ENCODE measurements around the gene MACROD2.

Gene MACROD2

DNA sequence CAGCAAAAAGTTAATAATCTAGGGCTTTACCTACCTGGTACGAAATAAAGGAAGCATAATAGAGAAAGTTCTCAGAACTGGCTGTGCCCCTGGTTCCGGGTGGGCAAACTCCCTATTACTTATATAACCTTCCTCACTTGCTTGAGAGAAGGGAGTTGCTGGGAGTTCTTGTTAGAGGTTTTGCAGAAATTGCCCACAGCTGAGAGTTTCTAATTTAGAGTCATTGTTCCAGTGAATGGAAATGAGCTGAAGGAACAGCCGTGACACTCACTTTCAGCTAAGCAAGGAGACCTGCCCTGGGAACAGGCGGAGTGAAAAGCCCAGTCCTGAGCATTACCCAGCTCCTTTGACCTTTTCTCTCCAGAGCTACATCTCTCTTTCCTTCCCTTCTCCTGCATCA is 936.7 kb downstream of the MACROD2 start:
- no peak for DNase-seq

GRCh38 chr20:14935285-14935684 is 940.0 kb downstream of the MACROD2 start:
- DNase-seq: no peak

GRCh38 chr20:14937021-14937420 is 941.7 kb downstream of the MACROD2 start:
- no peak for DNase-seq

GRCh38 chr20:14937846-14938245 is 942.5 kb downstream of the MACROD2 start:
- DNase-seq: no peak

GRCh38 chr20:14947536-14947935 is 952.2 kb downstream of the MACROD2 start:
- no peak for DNase-seq

DNA sequence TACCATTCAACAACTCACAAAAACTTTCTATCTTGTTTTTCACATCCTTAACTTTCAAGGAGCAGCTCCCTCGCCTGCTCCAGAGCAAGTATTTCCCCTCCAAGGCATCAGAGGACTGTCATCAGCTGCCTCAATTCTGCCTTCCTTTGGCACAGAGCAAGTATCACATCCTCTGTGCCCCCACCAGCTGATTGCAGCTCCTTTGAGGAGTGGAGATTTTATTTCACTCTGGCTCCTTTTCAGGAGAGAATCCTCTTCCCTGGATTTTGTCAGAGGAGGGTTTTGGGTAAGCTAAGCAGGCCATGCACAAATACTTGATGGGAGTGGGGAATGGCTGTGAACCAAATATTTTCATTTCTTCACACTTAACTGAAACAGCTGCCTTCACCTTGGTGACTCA is 952.6 kb downstream of the MACROD2 start:
- no peak for DNase-seq

DNA sequence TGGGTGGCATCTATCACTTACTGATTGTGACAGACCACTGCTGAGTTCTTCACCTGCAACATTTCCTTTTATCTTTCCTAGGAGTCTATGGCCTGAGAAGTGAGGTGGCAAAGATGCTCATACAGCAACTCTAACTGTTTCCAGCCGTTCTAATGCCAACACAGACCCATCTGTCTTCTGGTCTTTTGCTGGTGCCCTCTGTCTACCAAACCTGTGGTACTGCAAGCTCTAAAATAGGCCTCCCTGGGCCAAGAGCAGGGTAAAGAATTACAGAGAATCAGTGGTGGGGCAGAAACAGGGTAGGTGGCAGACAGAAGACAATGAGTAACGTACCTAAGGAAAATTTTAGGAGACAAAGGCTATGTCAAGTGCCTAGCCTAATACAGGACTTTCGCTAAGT is 953.1 kb downstream of the MACROD2 start:
- peak; percentile 31 for DNase-seq

DNA sequence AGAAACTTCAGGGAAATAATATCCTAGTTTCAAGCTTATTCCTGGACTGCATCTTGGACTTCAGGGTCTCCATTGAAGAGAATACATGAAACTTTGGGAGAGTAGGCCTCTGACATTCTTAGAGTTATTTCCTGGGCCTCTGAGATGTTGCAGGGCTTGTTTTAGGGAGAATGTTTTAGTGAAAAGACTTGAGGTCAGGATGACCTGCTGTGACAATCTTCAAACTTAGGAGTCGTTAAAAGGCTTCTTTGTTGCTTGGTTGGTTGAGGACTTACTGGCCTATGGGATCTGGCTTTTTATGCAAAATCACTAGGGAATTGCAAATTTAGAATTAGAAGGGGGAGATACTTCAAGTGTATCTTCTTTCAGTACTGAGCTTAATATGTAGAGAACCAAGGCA is 955.3 kb downstream of the MACROD2 start:
- DNase-seq: no peak

DNA sequence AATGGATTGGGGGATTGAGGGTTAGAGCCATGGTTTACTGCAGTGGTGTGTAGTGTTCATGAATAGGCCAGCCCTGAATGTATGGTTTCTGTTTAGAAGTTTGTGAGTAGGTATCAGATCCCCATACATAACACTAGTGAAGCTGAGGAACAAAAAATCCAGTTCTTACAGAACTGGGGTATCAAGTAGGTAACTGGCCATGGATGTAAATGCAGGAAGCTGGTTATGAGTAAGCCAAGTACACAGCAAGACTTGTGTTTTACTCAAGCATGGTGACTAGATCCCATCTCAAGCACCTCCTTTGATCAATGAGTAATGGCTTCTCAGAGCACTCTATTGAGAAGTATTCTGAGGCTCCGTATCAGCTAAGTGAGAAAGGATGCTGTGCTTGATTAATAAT is 955.8 kb downstream of the MACROD2 start:
- no peak for DNase-seq

- no peak for DNase-seq
These were observed 956.5 kb downstream of the MACROD2 start for GRCh38 chr20:14951707-14952418.

DNA sequence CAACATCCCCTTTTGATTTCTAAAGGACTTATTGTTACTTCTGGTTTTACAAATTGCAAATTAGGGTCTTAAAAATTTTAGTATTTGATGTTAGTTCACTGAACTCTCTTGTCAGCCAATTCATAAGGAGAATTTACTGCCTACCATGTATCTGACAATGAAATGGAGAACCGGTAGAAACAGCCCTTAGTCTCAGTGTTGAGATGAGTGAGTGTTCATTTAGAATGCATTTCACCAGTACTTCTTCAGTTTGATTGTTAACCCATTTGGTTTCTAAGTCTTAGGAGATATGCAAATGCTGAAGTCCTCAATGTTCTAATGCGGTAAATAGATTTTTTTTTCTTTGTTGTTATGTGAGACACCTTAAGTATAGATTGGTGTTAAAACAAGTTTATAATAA is 958.4 kb downstream of the MACROD2 start:
- no peak for DNase-seq

- DNase-seq: peak; percentile 41
These were observed 960.1 kb downstream of the MACROD2 start for GRCh38 chr20:14955399-14955798.

- DNase-seq: peak; percentile 19
These were observed 960.7 kb downstream of the MACROD2 start for GRCh38 chr20:14956026-14956425.

GRCh38 chr20:14956538-14956937 is 961.2 kb downstream of the MACROD2 start:
- no peak for DNase-seq

- no peak for DNase-seq
These were observed 962.1 kb downstream of the MACROD2 start for GRCh38 chr20:14957402-14957801.

- DNase-seq: no peak
These were observed 963.3 kb downstream of the MACROD2 start for GRCh38 chr20:14958626-14959025.

- no peak for DNase-seq
These were observed 964.5 kb downstream of the MACROD2 start for GRCh38 chr20:14959506-14960475.

DNA sequence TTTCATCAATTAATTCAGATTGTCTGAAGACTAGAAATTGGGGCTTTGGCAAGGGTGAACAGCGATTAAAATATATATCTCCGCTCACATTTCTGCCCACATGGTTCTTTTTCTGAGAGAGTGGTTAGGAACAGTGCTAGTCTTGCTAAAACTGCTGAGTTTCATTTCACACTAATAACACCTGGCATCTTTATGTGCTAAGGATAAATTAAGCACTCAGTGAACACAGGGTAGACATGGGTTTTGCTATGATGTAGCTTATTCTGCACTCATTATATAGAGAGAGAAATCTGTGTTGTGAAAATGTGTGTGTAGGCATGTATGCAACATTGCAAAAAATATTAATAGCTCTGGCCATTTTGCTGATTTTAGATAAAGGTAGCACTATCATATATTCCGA is 965.5 kb downstream of the MACROD2 start:
- no peak for DNase-seq

- peak; percentile 53 for DNase-seq
These were observed 967.9 kb downstream of the MACROD2 start for GRCh38 chr20:14963262-14963663.

GRCh38 chr20:14966203-14966602 is 970.9 kb downstream of the MACROD2 start:
- no peak for DNase-seq

GRCh38 chr20:14966808-14967207 is 971.5 kb downstream of the MACROD2 start:
- DNase-seq: no peak

GRCh38 chr20:14972256-14972655 is 976.9 kb downstream of the MACROD2 start:
- no peak for DNase-seq

GRCh38 chr20:14972690-14973089 is 977.4 kb downstream of the MACROD2 start:
- no peak for DNase-seq

- no peak for DNase-seq
These were observed 984.2 kb downstream of the MACROD2 start for GRCh38 chr20:14979453-14979986.

All from NCI-H82 (cell line).